ENCODE data around the gene CLDN34.
A peak's percentile ranks its signal among the peaks of the same experiment; 100 is the strongest.

Gene CLDN34

DNA sequence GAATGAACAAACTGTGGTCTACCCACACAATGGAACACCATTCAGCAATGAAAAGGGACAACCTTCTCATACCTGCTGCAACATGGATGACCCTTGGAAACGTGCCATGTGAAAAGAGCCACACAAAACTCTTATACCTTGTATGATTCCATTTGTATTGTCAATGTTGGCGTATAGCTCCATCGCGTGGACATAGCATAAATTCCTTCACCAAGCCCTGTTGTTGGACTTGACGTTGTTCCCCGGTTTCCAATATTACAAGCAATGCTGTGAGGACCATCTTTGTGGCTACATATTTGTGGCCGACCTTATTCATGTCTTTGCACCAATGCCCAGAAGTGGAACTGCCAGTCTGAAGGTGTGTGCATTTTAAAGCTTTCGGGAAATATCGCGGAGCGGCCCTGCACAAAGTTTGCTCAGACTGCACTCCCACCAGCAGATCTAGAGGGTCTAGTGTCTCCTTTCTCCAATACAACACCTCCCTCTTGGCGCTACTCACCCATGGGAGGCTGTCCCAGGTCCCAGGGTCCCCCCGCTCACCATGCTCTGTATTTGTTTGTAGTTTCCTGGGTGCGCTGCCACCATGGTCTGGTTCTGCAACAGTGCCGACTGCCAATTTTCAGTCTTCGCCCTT is at the start of gene CLDN34:
Gene CLDN34 (plus strand): TSS at position 584 of the 634 bp plus-strand sequence. CDS start 0 bp downstream, at position 584.
- no peak for DNase-seq (ENCODE audit: low read depth in 2 of 2)

DNA sequence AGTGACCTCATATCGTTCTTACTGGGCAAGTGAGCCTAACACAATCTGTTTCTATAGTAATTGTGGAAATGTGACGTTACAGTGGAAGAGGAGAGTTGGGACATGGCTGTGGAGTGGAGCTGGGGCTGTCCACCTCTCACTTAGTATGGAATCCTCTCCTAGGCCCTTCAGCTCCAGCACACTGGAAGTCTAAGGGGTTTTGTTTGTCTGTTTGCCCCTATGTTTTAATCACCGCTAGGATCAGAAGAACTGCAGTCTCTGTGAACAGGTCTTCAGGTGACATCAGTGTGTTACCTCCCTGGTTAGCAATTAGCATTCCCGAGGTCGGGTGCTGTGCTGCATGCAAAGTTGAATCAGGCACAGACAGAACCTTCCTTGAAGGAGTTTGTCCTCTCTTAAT is 49.3 kb upstream of the CLDN34 start:
- DNase-seq (ENCODE audit: low read depth in 2 of 2), result no peak

DNA sequence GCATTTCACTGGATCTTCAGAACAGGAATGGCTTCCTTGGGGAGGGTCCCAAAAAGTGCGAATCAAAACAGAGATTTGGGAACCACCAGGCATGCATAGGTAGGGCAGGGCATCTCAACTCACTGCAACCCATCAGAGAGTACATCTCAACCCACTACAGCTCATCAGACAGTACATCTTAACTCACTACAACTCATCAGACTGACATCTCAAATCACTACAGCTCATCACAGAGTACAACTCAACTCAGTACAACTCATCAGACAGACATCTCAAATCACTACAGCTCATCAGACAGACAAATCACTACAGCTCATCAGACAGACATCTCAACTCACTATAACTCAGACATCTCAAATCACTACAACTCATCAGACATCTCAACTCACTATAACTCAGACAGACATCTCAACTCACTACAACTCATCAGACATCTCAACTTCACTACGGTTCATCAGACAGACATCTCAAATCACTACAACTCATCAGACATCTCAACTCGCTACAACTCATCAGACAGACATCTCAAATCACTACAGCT is 47.5 kb upstream of the CLDN34 start:
- DNase-seq (ENCODE audit: low read depth in 2 of 2), result no peak

- DNase-seq (ENCODE audit: low read depth in 2 of 2), result no peak
Measured at GRCh38 chrX:9921407-9921806, 45.8 kb upstream of the CLDN34 start.

DNA sequence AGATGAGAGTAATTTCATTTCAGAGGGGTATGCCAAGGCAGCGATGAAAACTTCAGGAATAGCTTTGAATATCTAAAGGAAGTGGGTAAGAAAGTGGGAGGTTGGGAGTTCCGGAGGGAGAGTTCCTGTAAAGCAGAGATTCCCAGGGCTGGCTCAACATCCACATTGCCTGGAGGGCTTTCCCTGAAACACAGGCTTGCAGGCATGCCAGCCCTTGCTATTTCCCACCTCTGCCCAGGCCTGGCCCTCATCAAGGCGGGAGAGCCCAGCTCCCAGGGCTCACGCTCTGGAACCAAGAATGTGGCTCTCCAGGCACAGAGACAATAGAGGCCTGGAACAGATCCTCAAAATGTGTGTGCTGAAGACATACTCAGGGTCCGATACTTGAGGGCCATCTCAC is 43.8 kb upstream of the CLDN34 start:
- no peak for DNase-seq (ENCODE audit: low read depth in 2 of 2)

DNA sequence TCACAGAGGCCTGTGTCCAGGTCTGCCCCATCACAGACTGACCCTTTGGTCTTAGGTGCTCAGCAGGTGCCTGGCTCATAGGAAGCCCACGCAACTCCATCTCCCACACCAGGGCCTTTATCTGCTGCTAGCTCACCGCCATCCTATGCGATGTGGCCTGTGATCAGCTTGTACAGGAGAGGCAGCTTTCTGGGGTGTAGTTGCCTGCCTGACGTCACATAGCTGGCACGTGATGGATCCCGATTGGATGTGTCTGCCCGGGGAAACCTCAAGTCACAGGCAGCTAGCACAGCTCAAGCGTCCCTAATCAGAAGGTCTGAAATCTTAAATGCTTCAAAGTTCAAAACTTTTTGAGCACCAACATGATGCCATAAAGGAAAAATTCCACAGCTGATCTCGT is 41.2 kb upstream of the CLDN34 start:
- DNase-seq (ENCODE audit: low read depth in 2 of 2), result no peak

DNA sequence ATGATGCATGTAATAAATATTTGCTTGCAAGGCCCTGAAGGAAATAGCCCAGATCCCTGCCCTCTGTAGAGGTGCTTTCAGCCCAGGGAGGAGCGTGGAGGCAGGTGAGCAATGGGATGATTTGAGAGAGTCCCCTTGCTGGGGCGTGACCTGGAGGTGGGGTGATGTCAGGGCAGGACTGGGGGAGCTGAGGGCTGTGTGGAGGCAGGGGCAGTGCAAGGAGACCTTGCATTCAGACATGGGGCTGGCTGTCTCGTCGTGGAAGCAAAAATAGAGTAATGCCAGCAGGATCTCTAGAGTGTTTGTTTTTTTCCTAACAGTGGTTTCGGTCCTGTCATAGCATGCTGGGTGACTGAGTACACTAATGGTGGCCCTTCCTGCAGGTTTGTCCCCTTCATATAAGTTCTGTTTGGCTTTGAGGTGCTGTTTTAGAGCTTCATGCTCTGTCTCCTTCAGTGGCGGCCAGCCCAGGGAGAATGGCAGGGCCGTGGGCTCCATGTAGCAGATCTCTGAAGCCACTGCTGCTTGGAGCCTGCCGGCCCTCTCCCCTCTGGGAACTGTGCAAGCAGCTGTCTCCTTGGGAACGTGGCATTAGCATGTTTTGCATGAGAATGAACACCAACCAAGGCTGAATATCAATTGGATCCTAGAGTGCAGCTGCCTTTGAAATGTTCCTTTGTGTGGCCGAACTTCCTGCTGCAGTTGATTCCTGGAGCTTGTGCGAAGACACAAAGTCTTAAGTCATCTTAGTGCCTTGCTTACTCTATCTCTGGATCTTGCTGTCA is 39.3 kb upstream of the CLDN34 start:
- no peak for DNase-seq (ENCODE audit: low read depth in 2 of 2)

- DNase-seq (ENCODE audit: low read depth in 2 of 2), result no peak
Measured at GRCh38 chrX:9935436-9935835, 31.7 kb upstream of the CLDN34 start.

DNA sequence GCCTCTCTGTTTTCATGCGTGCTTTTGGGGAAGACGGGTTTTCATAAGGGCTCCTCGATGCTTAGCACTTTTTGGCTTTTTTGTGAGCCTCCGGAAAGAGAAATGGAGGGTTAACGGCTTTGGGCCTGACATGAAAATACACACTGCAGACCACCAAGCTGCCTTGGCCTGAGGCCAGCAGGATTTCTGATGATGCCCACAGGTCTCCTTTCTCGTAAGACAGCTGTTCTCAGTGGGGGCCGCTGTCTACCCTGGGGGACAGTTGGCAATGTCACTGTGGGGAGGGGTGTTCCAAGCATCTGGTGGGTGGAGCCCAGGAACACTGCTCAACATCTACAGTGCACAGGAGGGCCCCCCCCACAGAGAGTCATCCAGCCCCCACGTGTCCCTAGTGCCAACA is 29.4 kb upstream of the CLDN34 start:
- no peak for DNase-seq (ENCODE audit: low read depth in 2 of 2)

DNA sequence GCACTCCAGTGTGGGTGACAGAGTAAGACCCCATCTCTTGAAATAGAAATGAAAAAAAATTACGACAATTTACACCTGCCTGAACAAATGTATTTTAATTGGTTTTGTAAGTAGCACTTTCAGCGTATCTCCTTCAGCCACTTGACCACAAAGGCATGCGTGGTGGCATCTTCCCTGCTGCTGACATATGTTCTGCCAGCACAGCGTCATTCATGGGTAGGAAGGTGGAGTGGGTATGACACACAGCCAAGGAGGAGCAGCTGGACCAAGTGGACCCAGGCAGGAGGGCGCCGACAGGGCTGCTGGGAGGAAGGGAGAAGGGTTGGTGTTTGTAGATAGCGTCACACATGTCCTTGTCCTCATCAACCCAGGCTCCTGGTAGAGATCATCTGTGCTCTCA is 28.6 kb upstream of the CLDN34 start:
- DNase-seq (ENCODE audit: low read depth in 2 of 2), result no peak

- DNase-seq (ENCODE audit: low read depth in 2 of 2), result no peak
Measured at GRCh38 chrX:9940421-9940820, 26.7 kb upstream of the CLDN34 start.

DNA sequence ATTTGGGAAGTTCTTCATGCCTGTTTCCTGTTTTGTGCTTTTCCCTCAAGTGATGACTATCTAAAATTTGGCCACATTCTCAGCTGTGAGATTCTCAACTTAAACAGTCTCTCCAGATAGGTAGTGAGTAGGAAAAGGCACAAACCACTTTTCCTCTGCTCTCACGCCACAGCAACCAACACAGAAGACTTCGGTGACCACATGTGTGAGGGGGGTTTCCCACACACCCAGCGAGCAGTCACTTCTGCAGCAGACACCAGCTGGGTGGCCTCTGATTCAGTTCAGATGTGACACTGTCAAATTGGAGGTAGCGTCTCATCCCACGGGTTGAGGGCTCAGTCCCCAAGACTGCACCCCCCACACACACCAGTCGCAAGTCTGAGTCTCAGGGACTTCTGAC is 25.1 kb upstream of the CLDN34 start:
- DNase-seq (ENCODE audit: low read depth in 2 of 2), result peak; percentile 47 to 67

- no peak for DNase-seq (ENCODE audit: low read depth in 2 of 2)
Measured at GRCh38 chrX:9943420-9943819, 23.7 kb upstream of the CLDN34 start.

DNA sequence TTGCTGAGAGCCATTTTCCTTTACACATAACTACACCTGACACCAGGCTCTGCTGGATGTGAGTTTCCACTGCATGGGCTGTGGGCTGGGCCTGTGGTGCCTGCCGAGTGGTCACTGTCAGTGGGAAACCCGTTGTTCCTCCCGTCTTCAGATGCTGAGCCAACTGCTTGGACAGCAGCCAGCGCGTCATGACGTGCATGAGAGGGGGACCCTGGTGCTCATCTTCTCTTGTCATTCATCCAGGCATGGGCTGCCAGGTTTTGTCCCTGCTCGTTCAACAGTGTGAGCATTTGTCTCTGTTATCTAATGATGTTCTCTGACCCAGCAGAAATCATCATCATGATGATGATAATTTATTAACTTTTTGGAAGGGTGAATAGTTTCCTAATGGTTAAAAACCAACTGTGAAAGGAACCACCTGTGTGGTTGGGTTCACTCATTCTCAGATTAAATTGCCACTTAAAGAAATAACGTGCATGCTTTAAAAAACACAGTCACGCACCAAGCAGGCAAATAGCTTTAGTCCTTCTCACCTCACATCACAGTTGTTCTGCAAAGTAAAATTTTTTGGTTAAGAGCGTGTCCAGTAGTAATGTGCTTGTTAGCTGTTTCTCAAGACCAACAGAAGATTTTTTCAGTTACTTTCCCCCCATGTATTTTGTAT is 19.9 kb upstream of the CLDN34 start:
- DNase-seq (ENCODE audit: low read depth in 2 of 2), result no peak

GRCh38 chrX:9948406-9948805 is 18.8 kb upstream of the CLDN34 start:
- no peak for DNase-seq (ENCODE audit: low read depth in 2 of 2)

DNA sequence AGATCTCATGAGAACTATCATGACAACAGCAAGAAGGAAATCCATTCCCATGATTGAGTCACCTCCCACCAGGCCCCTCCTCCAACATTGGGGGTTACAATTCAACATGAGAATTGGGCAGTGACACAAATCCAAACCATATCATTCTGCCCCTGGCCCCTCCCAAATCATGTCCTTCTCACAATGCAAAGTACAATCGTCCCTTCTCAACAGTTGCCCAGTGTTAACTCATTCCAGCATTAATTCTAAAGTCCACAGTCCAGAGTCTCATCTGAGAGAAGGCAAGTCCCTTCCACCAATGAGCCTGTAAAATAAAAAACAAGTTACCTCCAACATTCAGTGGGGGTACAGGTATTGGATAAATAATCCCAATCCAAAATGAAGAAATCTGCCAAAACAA is 14.9 kb upstream of the CLDN34 start:
- no peak for DNase-seq (ENCODE audit: low read depth in 2 of 2)

- no peak for DNase-seq (ENCODE audit: low read depth in 2 of 2)
Measured at GRCh38 chrX:9953396-9953795, 13.8 kb upstream of the CLDN34 start.

GRCh38 chrX:9955506-9955905 is 11.7 kb upstream of the CLDN34 start:
- DNase-seq (ENCODE audit: low read depth in 2 of 2), result no peak

- DNase-seq (ENCODE audit: low read depth in 2 of 2), result no peak
Measured at GRCh38 chrX:9957743-9958142, 9.4 kb upstream of the CLDN34 start.

DNA sequence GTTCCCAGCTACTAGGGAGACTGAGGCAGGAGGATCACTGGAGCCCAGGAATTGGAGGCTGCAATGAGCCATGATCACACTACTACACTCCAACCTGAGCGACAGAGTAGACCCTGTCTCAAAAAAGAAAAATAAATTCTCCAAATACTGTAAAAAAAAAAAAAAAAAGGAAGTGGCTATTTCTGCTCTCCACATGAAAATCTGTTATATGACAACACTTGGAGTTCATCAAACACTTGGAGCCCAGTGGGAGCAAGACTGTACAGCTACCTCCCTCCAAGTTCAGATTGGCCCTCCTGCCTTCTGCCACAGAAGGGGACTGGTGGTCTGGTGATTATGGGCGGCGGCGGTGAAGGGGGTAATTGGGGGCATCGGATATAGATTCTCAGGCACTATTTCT is 9.0 kb upstream of the CLDN34 start:
- DNase-seq (ENCODE audit: low read depth in 2 of 2), result no peak

GRCh38 chrX:9961750-9962149 is 5.4 kb upstream of the CLDN34 start:
- DNase-seq (ENCODE audit: low read depth in 2 of 2), result no peak

DNA sequence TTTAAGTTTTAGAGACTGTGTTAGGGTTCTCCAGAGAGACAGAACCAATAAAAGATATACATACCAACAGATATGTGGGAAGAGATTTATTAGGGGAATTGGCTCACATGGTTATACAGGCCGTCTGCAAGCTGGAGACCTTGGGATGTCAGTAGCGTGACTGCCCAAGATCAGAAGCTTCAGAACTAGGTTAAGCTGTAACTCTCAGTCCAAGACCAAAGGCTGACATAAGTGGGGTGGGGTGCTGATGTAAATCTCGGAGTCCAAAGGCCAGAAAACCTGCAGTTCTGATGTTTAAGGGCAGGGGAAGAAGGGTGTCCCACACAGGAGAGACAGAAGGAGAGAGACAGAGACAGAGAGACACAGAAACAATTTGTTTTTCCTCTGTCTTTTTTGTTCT is 10.5 kb downstream of the CLDN34 start:
- DNase-seq (ENCODE audit: low read depth in 2 of 2), result no peak

GRCh38 chrX:9980401-9980800 is 13.2 kb downstream of the CLDN34 start:
- DNase-seq (ENCODE audit: low read depth in 2 of 2), result no peak
